NCI-H345 (cell line): ENCODE results near the gene TMEM243.

Experiments
- DNase-seq: peaks from one replicate; lab custom pipeline; 2025; lab: John Stamatoyannopoulos, UW

The TMEM243 gene

GRCh38 chr7:87155788-87156187, 63.7 kb downstream of the TMEM243 start:
- no peak for DNase-seq

DNA sequence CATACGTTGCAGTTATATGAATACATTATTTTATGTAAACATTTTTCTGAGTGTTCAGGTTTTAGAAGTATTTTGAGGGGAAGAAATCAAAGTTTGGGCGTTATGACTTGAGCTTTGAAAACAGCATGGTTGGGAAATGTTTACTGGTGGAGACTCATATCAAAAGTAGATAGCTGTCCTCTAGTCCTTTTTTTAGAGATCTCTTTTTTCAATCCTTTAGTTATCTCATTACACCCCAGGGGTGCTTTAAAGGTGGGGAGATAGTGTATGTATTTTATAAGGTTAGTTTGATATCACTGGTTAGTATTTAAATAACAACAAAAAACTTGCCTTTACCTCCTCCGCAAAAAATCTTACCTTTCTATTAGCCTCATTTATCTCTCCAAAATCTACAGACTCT, 65.0 kb downstream of the TMEM243 start:
- DNase-seq: no peak

- DNase-seq: no peak
Measured at GRCh38 chr7:87154166-87154565, 65.4 kb downstream of the TMEM243 start.

- DNase-seq: no peak
Measured at GRCh38 chr7:87152897-87153641, 66.5 kb downstream of the TMEM243 start.

- DNase-seq: peak; percentile 96
Measured at GRCh38 chr7:87152112-87152896, 67.2 kb downstream of the TMEM243 start, which contains the start of gene DMTF1. TSS of gene DMTF1 (plus strand) at chr7:87152453. CDS start at chr7:87164942, 12,489 bp downstream.

DNA sequence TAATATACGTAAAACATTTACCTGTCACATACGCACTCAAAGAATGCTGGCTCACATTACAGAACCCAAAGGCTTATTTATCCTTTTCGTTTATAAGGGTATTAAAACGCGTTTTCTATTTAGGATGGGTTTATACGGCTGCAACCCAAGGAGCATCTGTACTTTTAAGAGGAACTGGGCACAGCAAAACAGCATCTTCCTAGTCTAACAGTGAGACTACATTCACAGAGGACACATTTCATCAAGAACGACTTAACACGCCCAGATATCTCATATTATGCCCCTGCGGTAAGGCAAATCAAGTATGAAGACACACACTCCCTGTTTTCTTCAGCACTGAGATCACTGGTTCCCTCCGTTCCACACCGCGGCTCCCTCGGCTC, 67.8 kb downstream of the TMEM243 start:
- no peak for DNase-seq

GRCh38 chr7:87151002-87151728, 68.4 kb downstream of the TMEM243 start:
- no peak for DNase-seq

- DNase-seq: peak; percentile 19
Measured at GRCh38 chr7:87148332-87148955, 71.1 kb downstream of the TMEM243 start.

DNA sequence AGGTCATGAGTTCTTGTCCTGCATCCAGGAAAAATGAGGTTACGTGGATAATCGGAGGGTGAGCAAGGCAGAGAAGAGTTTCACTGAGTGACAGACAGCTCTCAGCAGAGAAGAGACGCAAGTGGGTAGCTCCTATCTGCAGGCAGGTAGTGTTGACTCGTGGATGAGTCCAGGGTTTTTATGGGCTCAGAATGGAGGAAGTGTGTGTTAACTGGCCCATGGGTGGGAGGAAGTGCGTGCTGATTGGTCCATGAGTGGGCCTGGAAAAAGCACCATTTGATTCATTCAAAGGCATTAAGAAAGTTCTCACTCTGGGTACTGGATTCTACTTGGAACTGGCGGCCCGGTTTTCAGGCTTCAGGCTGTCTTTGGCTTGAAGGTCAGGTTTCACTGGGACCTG, 72.0 kb downstream of the TMEM243 start:
- DNase-seq: no peak

DNA sequence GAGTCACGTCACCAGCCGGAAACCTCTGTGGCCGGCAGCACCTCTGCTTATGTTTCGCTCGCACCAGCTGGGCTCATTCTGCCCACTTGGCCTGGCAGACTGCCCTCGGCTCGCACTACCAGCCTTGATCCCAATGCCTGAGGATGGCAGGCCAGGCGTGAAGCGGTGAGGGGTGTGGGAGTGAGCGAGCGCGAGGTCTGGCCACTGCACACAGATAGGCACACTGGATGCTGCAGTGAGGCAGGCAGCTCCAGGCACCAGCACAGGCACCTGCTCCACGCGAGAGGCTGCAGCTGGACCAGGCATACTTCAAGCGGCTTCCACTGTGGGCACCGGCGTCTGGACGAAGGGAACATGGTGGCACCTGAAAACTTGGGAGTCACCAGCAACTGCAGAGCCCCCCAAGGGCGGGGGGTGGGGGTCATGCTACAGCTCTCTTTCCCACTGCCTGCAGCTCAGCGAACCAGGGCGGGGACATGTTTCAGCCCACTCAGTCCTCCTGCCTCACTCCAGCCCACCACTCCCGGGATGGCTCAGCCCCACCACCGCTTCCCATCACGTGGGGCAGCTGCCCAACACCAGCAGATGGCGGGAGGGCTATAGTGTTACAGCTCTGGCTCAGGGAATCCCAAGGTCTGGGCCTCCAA, 72.7 kb downstream of the TMEM243 start:
- no peak for DNase-seq
